T follicular helper cell (primary cell): ENCODE results near the gene ZDHHC11.
"Not testable (repeated sequence)": the region's sequence is repeated elsewhere in the genome, so short reads cannot be mapped to it uniquely, and the experiment has no call there.

ENCODE experiments used
- DNase-seq: peaks from one replicate; pipeline ENCODE4 v3.0.0-alpha.2; 2020; ENCODE audit warnings: low read depth

ZDHHC11 gene

GRCh38 chr5:775961-776861 is 74.6 kb downstream of the ZDHHC11 start:
- DNase-seq, result no peak

- DNase-seq, result not testable (repeated sequence)
Measured at GRCh38 chr5:775595-775960, 75.2 kb downstream of the ZDHHC11 start.

- not testable (repeated sequence) for DNase-seq
Measured at GRCh38 chr5:774854-775505, 75.8 kb downstream of the ZDHHC11 start.

GRCh38 chr5:774304-774703 is 76.5 kb downstream of the ZDHHC11 start:
- DNase-seq, result not testable (repeated sequence)

- DNase-seq, result no peak
Measured at GRCh38 chr5:773517-774264, 77.1 kb downstream of the ZDHHC11 start.

GRCh38 chr5:772931-773330 is 77.9 kb downstream of the ZDHHC11 start:
- not testable (repeated sequence) for DNase-seq

- not testable (repeated sequence) for DNase-seq
Measured at GRCh38 chr5:772547-772890, 78.3 kb downstream of the ZDHHC11 start.

- DNase-seq, result not testable (repeated sequence)
Measured at GRCh38 chr5:771841-772546, 78.8 kb downstream of the ZDHHC11 start.

- not testable (repeated sequence) for DNase-seq
Measured at GRCh38 chr5:771087-771781, 79.6 kb downstream of the ZDHHC11 start.

- not testable (repeated sequence) for DNase-seq
Measured at GRCh38 chr5:770585-770984, 80.2 kb downstream of the ZDHHC11 start.

- not testable (repeated sequence) for DNase-seq
Measured at GRCh38 chr5:769485-770145, 81.2 kb downstream of the ZDHHC11 start.

- no peak for DNase-seq
Measured at GRCh38 chr5:766666-767431, 83.9 kb downstream of the ZDHHC11 start.

- no peak for DNase-seq
Measured at GRCh38 chr5:765948-766631, 84.7 kb downstream of the ZDHHC11 start.

- DNase-seq, result no peak
Measured at GRCh38 chr5:763998-764781, 86.6 kb downstream of the ZDHHC11 start.

GRCh38 chr5:763397-763796 is 87.4 kb downstream of the ZDHHC11 start:
- DNase-seq, result no peak

- DNase-seq, result not testable (repeated sequence)
Measured at GRCh38 chr5:762996-763395, 87.8 kb downstream of the ZDHHC11 start.

GRCh38 chr5:761854-762710 is 88.7 kb downstream of the ZDHHC11 start:
- no peak for DNase-seq
